ENCODE results near the gene FLT3LG.
A peak's percentile ranks its signal among the peaks of the same experiment; 100 is the strongest.
"Not testable (repeated sequence)": the region's sequence is repeated elsewhere in the genome, so short reads cannot be mapped to it uniquely, and the experiment has no call there.

FLT3LG gene

DNA sequence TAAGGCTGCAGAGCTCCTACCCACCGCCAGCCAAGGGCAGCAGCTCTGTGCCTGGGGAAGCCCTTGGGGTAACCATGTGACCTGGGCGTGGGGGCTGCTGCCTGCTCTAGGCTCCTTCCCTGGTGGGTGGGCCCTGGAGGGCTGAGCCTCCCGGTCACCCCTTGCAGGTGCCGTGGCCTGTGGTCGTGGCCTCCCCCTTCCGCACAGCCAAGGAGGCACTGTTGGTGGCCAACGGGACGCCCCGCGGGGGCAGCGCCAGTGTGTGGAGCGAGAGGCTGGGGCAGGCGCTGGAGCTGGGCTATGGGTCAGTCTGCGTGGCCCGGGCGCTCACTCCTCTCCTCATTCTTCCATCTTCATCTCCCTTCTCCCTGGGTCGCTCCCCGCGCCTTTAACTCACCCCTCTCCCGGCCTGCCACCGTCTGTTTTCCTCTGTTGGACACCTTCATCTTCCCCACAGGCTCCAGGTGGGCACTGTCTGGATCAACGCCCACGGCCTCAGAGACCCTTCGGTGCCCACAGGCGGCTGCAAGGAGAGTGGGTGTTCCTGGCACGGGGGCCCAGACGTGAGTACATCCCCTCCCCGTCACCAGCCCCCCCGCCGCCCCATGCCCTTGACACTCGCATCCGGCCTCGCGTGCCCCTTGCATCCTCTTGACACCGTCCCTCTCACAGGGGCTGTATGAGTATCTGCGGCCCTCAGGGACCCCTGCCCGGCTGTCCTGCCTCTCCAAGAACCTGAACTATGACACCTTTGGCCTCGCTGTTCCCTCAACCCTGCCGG, 9.9 kb upstream of the FLT3LG start:
- no peak for DNase-seq

DNA sequence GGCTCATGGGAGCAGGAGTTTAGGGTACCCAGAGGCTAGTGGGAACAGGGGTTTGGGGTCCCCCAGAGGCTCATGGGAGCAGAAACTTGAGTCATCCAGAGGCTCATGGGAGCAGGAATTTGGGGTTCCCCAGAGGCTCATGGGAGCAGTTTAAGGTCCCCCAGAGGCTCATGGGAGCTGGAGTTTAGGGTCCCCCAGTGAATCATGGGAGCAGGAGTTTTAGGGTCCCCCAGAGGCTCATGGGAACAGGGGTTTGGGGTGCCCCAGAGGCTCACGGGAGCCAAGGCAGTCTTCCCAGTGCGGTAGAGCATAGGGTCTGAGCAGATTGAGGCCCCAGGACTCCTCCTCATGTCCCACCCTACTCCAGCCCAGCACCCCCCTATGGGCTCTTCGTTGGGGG, 8.6 kb upstream of the FLT3LG start:
- DNase-seq = no peak

DNA sequence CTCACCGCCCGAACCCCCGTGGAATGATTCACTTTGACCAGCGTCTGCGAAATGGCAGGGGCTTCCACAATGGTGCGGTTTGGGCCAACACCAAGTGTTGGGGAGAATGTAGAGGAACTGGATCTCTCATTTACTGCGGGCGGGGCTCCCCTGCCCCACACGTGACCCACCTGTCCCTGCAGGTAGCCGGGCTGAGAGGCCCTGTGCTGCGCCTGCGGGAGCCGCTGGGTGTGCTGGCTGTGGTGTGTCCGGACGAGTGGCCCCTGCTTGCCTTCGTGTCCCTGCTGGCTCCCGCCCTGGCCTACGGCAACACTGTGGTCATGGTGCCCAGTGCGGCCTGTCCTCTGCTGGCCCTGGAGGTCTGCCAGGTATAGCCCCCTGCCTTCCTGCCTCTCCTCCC, 5.8 kb upstream of the FLT3LG start:
- no peak for DNase-seq

DNA sequence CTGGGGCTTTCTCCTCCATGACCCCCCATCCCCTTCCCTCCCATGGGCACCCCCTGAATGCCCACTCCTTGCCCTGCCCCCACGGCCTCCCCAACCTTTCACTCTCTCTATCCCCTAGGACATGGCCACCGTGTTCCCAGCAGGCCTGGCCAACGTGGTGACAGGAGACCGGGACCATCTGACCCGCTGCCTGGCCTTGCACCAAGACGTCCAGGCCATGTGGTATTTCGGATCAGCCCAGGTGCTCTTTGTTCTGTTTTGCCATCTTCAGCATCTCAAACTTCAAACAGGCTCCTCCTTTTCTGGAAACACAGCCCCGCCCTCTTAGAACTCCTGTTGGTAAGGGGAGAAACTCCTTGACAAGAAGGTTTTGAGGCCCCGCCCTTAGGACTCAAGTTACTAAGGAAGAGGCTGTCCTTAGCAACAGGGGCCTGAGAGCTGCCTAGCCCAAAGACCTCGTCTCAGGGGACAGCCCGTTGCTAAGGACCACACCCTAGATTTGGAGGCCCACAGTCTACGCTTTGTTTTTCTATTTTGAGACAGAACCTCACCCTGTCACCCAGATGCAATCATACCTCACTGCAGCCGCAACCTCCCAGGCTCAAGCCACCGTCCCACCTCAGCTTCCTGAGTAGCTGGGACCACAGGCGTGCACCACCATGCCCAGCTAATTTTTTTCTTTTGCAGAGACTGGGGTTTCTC, 5.1 kb upstream of the FLT3LG start:
- no peak for DNase-seq

DNA sequence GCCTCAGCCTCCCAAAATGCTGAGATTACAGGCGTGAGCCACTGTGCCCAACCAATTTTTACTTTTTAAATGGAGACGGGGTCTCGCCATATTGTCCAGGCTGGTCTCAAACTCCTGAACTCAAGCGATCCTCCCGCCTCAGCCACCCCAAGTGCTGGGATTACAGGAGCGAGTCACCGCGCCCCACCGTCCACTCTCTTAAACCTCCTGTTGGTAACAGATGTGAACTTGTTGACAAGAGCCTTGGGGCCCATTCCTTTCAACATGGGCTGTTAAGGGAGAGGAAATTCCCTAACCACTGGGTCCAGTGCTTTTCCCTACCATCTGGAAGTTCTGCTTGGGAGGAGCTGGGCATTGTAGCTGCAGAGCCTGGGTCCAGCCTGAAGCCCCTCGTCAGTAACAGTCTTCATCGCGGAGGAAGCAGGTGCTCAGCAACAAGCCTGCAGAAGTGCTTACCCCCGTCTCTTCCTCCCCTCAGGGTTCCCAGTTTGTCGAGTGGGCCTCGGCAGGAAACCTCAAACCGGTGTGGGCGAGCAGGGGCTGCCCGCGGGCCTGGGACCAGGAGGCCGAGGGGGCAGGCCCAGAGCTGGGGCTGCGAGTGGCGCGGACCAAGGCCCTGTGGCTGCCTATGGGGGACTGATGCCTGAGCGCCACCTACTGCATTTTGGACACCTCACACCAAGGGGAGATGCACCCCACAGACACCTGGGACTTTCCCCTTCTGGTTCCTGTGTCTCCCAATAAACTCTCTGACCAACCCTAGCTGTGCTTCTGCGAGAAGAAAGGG, 4.0 kb upstream of the FLT3LG start:
- DNase-seq = peak; percentile 65

DNA sequence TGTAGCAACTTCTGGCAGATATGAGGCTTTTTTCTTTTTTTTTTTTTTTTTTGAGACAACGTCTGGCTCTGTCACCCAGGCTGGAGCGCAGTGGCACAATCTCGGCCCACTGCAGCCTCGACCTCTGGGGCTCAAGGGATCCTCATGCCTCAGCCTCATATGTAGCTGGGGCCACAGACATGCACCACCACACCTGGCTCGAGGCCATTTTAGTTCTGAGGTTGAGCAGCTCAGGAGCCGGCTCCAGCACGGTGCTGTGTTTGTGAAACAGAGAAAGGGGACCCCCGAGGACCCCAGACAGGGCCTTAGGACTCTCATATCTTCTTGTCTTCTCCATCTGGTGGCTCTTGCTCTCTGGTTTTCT, 3.4 kb upstream of the FLT3LG start:
- DNase-seq = no peak

DNA sequence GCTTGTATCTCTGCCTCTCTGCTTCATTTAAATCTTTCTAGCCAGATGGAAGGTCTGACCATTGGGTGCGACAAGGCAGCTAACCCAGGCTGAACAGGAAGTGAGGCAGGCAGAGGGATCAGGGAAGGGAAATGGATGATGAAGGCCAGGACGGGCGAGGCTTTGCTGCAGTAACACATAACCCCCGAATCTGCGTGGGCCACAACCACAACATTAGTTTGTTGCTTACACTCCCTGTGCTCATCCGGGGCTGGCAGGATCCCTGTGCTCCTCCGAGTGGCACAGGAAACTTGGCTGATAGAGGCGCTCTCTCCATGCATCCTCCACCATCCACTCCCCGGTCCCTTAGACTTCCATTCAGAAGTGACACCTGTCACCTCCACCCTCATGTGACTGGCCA, 1.1 kb upstream of the FLT3LG start:
- no peak for DNase-seq

DNA sequence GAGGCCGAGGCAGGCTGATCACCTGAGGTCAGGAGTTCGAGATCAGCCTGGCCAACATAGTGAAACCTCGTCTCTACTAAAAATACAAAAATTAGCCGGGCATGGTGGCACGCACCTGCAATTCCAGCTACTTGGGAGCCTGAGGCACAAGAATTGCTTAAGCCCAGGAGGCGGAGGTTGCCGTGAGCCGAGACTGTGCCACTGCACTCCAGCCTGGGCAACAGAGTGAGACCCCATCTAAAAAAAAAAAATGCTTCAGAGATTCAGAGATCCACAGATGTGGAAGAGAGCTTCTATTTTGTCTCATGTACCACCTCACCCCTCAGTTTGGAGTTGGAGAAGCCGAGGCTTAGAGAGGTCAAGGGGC, 531 bp upstream of the FLT3LG start:
- DNase-seq = not testable (repeated sequence)

DNA sequence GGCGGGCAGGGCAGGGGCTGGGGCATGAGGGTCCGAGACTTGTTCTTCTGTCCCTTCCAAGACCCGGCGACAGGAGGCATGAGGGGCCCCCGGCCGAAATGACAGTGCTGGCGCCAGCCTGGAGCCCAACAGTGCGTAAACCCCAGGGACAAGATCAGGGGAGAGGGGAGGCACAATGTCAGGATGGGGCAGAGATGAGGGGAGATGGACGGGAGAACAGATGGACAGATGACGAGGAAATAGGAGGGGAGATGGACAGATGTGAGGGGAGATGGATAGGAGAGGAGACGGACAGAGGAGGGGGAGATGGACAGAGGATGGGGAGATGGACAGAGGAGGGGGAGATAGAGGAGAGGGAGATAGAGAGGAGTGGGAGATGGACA, 518 bp downstream of the FLT3LG start:
- DNase-seq = no peak

DNA sequence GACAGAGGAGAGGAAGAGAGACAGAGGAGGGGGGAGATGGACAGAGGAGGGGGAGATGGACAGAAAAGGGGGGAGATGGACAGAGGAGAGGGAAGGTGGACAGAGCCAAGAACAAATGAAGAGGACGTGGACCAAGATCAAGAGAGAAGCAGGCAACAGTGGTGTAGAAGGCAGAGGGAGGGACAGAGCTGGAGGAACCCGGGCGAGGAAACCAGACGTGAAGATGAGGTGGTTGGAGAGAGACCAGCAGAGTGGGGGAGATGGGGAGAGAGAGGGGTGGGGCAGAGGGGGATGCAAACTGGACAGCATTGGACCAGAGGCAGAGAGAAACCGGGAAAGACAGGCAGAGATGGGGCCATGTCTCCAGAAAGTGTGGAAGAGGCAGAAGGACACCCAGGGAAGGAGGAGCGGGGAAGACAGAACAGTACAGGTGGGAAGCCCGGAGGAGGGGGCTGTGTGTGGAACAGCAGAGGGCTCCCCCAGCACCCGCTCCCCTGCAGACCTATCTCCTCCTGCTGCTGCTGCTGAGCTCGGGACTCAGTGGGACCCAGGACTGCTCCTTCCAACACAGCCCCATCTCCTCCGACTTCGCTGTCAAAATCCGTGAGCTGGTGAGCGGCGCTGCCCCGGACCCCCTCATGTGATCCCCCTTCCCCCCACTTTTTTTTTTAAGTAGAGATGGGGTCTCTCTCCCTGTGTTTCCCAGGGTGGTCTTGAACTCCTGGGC, 1.3 kb downstream of the FLT3LG start:
- no peak for DNase-seq

DNA sequence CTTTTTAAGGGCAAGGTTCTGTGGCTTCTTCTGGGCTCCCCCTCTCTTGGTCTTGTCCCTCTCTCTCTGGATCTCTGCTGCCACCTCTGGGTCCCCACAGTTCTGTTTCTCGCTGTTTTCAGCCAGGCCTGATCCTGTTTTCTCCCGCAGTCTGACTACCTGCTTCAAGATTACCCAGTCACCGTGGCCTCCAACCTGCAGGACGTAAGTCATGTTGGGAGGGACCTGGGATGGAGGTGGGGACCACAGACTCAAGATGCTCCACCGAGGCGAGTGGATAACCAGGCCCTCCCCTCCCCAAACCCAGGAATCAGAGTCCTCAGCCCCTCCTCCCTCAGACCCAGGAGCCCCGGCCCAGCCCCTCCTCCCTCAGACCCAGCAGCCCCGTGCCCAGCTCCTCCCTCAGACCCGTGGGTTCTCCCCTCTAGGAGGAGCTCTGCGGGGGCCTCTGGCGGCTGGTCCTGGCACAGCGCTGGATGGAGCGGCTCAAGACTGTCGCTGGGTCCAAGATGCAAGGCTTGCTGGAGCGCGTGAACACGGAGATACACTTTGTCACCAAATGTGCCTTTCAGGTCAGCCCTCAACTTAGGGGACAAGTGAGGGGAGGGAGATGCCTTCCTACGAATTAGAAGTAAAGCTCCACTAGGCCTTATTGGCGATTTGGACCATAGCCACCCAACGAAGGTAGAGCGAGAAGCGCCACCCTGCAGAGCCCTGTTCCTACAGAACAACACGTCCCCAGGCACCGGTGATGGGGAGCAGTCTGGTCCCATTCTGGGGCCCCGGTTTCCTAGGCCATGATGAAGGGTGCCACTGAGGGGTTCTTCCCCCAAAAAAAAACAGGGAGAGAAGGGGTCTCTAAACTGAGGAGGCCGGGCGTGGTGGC, 2.2 kb downstream of the FLT3LG start:
- DNase-seq = peak; percentile 80

DNA sequence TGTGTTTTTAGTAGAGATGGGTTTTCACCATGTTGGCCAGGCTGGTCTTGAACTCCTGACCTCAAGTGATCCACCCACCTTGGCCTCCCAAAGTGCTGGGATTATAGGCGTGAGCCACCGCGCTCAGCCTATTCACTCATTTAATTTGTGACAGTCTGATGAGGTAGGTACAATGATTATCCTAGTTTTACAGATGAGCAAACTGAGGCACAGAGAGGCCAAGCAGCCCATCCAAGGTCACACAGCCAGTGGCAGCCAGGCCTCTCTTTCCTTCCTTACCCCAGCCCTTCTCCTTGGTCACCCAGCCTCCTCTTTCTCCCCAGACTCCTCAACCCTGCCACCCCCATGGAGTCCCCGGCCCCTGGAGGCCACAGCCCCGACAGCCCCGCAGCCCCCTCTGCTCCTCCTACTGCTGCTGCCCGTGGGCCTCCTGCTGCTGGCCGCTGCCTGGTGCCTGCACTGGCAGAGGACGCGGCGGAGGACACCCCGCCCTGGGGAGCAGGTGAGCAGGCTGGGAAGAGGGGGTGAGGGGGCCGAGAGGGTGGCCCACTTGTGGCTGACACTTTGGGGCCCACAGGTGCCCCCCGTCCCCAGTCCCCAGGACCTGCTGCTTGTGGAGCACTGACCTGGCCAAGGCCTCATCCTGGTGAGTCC, 6.1 kb downstream of the FLT3LG start:
- DNase-seq = no peak

DNA sequence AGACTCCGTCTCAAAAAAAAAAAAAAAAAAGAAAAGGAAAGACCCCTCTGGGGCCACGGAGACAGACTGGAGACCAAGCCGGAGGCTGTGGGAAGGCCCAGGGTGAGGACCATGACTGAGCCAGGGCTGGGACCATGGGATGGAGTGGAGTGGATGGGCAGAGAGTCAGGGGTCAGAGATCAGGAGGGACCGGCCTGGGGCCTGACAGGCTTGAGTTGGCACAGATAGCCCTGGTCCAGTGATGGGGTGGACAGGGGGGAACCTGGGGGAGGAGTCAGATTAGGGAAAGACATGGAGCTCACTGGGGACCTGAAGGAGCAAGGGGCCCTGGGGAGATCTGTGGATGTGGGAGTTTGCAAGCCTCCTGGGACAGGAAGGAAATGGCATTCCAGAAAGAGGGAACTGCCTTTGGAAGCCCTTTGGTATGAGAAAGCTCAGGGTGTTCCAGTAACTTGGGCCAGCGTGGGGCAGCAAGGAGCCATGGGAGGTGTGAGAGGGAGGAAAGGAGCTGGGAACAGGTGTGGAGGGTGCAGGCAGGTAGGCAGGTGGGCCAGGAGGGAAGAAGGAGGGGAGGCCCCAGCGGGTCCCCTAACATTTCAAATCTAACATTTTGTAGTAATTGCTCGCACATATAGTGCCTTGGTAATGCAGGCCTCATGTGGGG, 7.1 kb downstream of the FLT3LG start:
- DNase-seq = no peak

DNA sequence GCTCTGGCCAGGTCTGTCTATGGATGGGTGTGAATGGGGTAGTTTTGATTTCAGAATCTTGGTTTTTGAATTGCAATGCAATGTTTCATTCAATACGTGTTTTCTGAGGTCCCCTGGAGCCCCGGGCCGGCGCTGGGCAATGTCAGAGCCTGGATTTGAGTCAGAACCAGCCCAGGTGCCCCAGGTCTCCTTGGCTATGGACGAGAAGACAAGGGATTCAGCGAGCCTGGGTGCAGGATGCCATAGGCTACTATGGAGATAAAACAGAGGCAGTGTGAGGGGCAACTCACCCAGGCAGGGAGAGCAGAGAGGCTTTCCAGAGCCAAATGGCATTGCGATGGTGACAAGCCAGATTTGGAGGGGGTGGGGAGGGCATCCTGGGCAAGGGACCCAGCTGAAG, 12.2 kb downstream of the FLT3LG start:
- DNase-seq = no peak

DNA sequence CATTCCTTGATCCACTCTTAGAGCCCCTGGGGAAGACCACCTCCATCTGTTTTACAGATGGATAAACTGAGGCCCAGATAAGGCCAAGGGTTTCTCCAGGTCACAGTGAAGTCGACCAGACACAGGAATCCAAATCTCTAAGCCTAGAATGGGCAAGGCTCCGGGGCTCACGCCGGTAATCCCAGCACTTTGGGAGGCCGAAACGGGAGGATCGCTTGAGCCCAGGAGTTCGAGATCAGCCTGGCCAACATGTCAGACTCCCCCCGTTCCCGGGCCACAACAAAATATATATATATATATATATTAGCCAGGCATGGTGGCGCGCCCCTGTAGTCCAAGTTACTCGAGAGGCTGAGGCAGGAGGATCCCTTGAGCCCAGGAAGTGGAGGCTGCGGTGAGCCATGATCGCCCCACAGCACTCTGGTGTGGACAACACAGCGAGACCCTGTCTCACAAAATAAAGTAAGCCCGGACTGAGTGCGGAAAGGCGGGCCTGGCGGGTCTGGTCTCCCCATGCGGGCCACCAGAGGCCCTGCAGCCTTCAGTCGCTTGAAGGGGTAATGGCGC, 12.8 kb downstream of the FLT3LG start:
- no peak for DNase-seq

DNA sequence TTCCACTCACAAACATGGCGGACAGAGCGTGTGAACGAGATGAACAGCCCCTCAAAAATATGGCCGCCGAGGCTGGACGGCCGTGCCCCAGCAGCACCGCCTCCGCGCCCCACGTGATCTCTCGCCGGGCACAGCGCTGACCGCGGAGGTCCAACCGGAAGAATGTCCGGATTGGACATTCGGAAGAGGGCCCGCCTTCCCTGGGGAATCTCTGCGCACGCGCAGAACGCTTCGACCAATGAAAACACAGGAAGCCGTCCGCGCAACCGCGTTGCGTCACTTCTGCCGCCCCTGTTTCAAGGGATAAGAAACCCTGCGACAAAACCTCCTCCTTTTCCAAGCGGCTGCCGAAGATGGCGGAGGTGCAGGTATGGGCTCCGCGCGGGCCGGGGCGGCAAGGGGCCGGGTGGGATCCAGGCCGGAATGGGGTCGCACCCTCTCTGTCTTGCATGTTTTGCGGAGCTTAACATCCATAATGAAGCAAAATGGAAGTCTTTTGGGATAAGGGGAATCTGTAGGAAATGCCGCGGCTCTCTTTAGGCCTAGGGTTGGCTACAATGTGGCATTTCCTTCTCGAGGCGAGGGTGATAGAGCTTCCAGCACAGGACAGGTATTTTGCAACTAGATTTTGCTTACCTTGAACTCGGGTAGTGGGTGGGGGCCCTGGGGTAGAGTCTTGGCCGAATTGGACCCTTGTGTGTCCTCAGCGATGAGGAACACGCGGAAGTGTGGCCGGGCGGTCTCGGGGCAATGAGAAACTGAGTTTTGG, 13.4 kb downstream of the FLT3LG start, which contains the start of gene RPL13A:
TSS of gene RPL13A (plus strand) at position 332 of the 769 bp plus-strand sequence. CDS start at position 354, 22 bp downstream.
- peak; percentile 100 for DNase-seq

DNA sequence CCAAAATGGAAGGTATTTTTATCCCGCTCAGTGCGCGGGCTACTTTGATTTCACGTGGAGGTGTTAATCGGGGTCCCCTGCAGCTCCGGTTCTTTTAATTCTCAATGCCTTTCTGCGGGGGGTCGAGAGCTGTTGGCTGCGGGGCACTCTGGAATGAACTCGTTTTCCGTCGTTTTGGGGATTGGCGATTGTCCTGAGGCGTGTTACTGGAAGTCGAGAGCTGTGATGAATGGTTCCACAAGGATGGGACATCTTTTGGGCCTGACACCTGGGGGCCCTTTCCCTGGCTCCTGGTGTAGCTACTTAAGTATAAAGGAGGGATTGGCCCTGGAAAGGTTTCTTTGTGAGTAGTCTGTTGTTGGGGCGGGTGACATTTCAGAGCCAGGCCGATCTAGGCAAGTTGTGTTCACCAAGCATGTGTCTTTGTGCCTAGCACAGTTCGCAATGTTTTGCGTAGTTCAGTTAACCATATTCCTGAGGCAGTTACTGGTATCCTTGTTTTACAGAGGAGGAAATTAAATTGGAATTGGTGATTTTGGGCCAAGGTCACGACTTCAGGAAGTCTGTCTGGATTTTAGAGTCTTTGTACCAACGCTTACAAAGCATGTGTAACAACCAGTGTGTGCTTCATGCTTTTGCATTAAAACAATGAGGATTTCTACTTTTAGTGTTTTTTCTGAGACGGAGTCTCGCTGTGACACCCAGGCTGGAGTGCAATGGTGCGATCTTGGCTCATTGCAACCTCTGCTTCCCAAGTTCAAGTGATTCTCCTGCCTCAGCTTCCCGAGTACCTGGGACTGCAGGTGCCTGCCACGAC, 14.2 kb downstream of the FLT3LG start:
- DNase-seq = no peak

DNA sequence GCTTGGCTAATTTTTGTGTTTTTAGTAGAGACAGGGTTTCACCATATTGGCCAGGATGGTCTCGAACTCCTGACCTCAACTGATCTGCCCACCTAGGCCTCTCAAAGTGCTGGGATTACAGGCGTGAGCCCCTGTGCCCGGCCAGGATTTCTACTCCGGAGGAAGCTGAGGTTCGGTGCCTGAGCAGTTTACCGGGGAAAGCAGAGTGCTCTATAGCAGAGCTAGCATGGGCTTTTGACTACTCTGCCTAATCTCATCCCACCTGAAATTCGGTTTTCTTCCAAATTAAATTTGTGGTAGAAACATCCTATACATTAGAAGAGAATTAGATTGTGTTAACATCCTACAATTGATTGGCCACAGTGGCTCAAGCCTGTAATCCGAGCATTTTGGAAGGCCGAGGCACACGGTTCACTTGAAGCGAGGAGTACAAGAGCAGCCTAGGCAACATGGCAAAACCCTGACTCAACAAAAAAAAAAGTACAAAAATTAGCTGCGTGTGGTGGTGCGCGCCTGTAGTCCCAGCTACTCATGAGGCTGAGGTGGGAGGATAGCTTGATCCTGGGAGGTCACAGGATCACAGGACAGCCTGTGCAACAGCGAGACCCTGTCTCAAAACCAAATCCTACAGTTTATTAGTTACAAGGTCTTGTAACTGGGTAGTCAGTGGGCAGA, 15.0 kb downstream of the FLT3LG start:
- DNase-seq = no peak
